K562 (cell line): ENCODE results near the gene TSTD2.

Experiments
- CCAR2 ChIP-seq: fragments of 200-400 bp; formaldehyde crosslinking; IDR thresholded peaks from 2 replicates; pipeline ENCODE4 v1.6.1; 2017; ENCODE audit warnings: mild to moderate bottlenecking, low read depth, low read length
- CHD4 ChIP-seq: fragments of 200-600 bp; sonication (generic); IDR thresholded peaks from 3 replicates; pipeline ENCODE4 v1.6.1; 2012; ENCODE audit warnings: low read depth, mild to moderate bottlenecking, mixed read lengths, low read length, inconsistent platforms; ENCODE audit not compliant: insufficient read depth, insufficient replicate concordance, poor library complexity, severe bottlenecking
- CTCF ChIP-seq, 3 experiments: IDR thresholded peaks in 2 of 3; conservative IDR thresholded peaks in 1 of 3; 2 replicates each; pipeline ENCODE4 v1.5.1; 2011 to 2012; ENCODE audit warnings: low read length in 3 of 3, mild to moderate bottlenecking in 3 of 3, control low read depth in 2 of 3, improper control_type of control experiment in 1 of 3, inconsistent platforms in 1 of 3, low read depth in 1 of 3, mixed read lengths in 1 of 3, moderate library complexity in 1 of 3; ENCODE audit not compliant: insufficient read depth in 2 of 3
- GABPB1 ChIP-seq: sonication (generic); formaldehyde crosslinking; IDR thresholded peaks from 2 replicates; pipeline ENCODE4 v1.8.0; 2022; ENCODE audit warnings: mild to moderate bottlenecking, missing genetic modification reagents
- POLR2A ChIP-seq: fragments of 450-650 bp; conservative IDR thresholded peaks from 2 replicates; pipeline ENCODE4 v1.6.1; 2016
- RFX1 ChIP-seq: fragments of 450-650 bp; IDR thresholded peaks from 2 replicates; pipeline ENCODE4 v1.6.1; 2016; ENCODE audit warnings: mild to moderate bottlenecking, moderate library complexity
- ZBTB11 ChIP-seq, 3 experiments: fragments of 200-800 bp in 1 of 3; fragments of 250-450 bp in 1 of 3; fragments of 450-650 bp in 1 of 3; sonication (Bioruptor Pico) in 1 of 3; sonication (Bioruptor generic) in 1 of 3; formaldehyde crosslinking in 1 of 3; IDR thresholded peaks; 2 replicates each; pipeline versions ENCODE4 v1.6.1 to v1.8.0; 2016 to 2022; ENCODE audit warnings: mild to moderate bottlenecking in 2 of 3, missing genetic modification characterization in 2 of 3, missing compliant biosample characterization in 1 of 3, moderate library complexity in 1 of 3
- ZBTB40 ChIP-seq, 2 experiments: fragments of 450-650 bp in 1 of 2; sonication (generic) in 1 of 2; formaldehyde crosslinking in 1 of 2; IDR thresholded peaks; 2 replicates each; pipeline versions ENCODE4 v1.7.1 to v1.9.0; 2016 to 2022; ENCODE audit warnings: inconsistent platforms in 1 of 2, mild to moderate bottlenecking in 1 of 2, missing genetic modification reagents in 1 of 2
- ZNF175 ChIP-seq: fragments of 200-800 bp; sonication (Bioruptor generic); IDR thresholded peaks from 2 replicates; pipeline ENCODE4 v1.6.1; 2016; ENCODE audit warnings: low read depth, mild to moderate bottlenecking, missing genetic modification characterization, missing compliant biosample characterization
- ZNF184 ChIP-seq: sonication (generic); formaldehyde crosslinking; IDR thresholded peaks from 2 replicates; pipeline ENCODE4 v1.5.0; 2020; ENCODE audit warnings: missing genetic modification reagents
- ZNF354B ChIP-seq: fragments of 250-450 bp; sonication (Bioruptor Pico); IDR thresholded peaks from 2 replicates; pipeline ENCODE4 v1.4.0; 2020

- TF ChIP-seq ZNF184 (CRISPR knock-in tag) (no peak), CTCF (IDR thresholded peaks at IDR 0.05 in 2 of 3, conservative IDR thresholded peaks at IDR 0.05 in 1 of 3; ENCODE audit: insufficient read depth in 2 of 3, low read depth in 1 of 3, low read length in 3 of 3) (no peak), ZBTB40 (IDR thresholded peaks at IDR 0.05) (no peak), ZBTB40 (CRISPR knock-in tag; IDR thresholded peaks at IDR 0.05) (no peak), ZNF354B (CRISPR knock-in tag) (no peak), ZBTB11 (CRISPR knock-in tag; IDR thresholded peaks at IDR 0.05) (no peak), CHD4 (no peak), RFX1 (no peak), ZNF175 (CRISPR knock-in tag) (no peak), CCAR2 (no peak), POLR2A (no peak), GABPB1 (no peak)
Observed at GRCh38 chr9:97600531-97601227, 32.5 kb downstream of the TSTD2 start.
